Vagina (tissue), 2 donors: ENCODE results near the gene RAB13.

Experiments used
- POLR2A ChIP-seq, 2 donors: fragments of 450-650 bp; IDR thresholded peaks; one replicate each; pipeline ENCODE4 v1.6.1; 2017; ENCODE audit warnings: antibody characterized with exemption in 2 of 2, mild to moderate bottlenecking in 2 of 2, moderate library complexity in 2 of 2
- POLR2AphosphoS5 ChIP-seq, 2 donors: sonication (generic); formaldehyde crosslinking; IDR thresholded peaks; one replicate each; pipeline ENCODE4 v1.9.0; 2017; ENCODE audit warnings: antibody characterized with exemption in 2 of 2, mild to moderate bottlenecking in 2 of 2, low read depth in 1 of 2; ENCODE audit not compliant: insufficient read depth in 1 of 2
- TF ChIP-seq, protein P1 (sequence below), 3 experiments: fragments of 450-650 bp in 2 of 3; fragments of 200-600 bp in 1 of 3; sonication (generic) in 1 of 3; IDR thresholded peaks; one replicate each; pipeline ENCODE4 v1.5.1; 2017 to 2019; ENCODE audit warnings: antibody characterized with exemption in 3 of 3, mild to moderate bottlenecking in 2 of 3, moderate library complexity in 2 of 3

DNA sequence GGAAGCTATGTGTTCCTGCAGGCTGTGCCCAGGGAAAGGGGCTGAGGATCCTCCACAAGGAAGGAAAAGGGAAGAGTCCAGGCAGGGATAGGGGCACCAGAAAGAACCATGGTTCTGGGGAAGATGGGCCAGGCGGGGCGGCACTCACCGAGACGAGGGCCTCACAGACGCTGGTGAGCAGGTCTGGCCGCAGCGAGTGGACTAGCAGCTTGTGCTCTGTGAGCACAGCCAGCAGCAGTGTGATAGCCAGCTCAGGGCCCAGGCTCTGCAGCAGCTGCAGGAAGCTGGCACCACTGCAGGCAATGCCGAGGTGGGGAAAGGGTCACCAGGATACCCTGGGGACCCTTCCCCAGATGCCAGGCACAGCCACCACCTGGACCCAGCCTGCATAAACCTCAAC, 45.4 kb downstream of the RAB13 start:
- TF ChIP-seq POLR2A (IDR thresholded peaks at IDR 0.05) (no peak), POLR2AphosphoS5 (IDR thresholded peaks at IDR 0.05; ENCODE audit: insufficient read depth in 1 of 2, low read depth in 1 of 2) (no peak)
- TF ChIP-seq, protein P1, sequence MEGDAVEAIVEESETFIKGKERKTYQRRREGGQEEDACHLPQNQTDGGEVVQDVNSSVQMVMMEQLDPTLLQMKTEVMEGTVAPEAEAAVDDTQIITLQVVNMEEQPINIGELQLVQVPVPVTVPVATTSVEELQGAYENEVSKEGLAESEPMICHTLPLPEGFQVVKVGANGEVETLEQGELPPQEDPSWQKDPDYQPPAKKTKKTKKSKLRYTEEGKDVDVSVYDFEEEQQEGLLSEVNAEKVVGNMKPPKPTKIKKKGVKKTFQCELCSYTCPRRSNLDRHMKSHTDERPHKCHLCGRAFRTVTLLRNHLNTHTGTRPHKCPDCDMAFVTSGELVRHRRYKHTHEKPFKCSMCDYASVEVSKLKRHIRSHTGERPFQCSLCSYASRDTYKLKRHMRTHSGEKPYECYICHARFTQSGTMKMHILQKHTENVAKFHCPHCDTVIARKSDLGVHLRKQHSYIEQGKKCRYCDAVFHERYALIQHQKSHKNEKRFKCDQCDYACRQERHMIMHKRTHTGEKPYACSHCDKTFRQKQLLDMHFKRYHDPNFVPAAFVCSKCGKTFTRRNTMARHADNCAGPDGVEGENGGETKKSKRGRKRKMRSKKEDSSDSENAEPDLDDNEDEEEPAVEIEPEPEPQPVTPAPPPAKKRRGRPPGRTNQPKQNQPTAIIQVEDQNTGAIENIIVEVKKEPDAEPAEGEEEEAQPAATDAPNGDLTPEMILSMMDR (IDR thresholded peaks at IDR 0.05): no peak
